Body of pancreas (tissue), 4 donors: ENCODE results near the gene C19orf33.

Source experiments
- POLR2A ChIP-seq, 3 donors: fragments of 450-650 bp; IDR thresholded peaks; one replicate each; pipeline ENCODE4 v1.6.1; 2016; ENCODE audit warnings: antibody characterized with exemption in 3 of 3, mild to moderate bottlenecking in 2 of 3
- TF ChIP-seq, protein P1 (sequence below), 7 experiments: fragments of 450-650 bp in 4 of 7; fragments of 200-600 bp in 3 of 7; sonication (generic) in 3 of 7; IDR thresholded peaks; one replicate each; pipeline ENCODE4 v1.5.1; 2016 to 2019; ENCODE audit warnings: antibody characterized with exemption in 7 of 7

DNA sequence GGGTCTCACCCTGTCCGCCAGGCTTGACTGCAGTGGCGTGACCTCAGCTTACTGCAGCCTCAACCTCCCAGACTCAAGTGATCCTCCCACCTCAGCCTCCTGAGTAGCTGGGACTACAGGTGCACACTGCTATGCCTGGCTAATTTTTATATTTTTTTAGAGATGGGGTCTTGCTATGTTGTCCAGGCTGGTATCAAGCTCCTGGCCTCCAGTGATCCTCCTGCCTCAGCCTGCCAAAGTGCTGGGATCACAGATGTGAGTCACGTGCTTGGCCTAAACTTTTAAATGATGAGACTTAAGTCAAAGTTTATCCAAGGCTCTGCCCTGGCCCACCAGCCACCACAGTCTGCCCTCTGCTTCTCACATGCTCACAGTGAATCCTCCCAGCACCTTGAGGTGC, 2.2 kb downstream of the C19orf33 start:
- TF ChIP-seq, protein P1, sequence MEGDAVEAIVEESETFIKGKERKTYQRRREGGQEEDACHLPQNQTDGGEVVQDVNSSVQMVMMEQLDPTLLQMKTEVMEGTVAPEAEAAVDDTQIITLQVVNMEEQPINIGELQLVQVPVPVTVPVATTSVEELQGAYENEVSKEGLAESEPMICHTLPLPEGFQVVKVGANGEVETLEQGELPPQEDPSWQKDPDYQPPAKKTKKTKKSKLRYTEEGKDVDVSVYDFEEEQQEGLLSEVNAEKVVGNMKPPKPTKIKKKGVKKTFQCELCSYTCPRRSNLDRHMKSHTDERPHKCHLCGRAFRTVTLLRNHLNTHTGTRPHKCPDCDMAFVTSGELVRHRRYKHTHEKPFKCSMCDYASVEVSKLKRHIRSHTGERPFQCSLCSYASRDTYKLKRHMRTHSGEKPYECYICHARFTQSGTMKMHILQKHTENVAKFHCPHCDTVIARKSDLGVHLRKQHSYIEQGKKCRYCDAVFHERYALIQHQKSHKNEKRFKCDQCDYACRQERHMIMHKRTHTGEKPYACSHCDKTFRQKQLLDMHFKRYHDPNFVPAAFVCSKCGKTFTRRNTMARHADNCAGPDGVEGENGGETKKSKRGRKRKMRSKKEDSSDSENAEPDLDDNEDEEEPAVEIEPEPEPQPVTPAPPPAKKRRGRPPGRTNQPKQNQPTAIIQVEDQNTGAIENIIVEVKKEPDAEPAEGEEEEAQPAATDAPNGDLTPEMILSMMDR (IDR thresholded peaks at IDR 0.05) = no peak
- no peak for TF ChIP-seq POLR2A (IDR thresholded peaks at IDR 0.05)
